GM12878 (cell line): ENCODE results near the gene CCDC107. TPM values are rescaled to one million over a fixed set of nuclear protein-coding genes. Genes with fewer than 3 reads are reported as not detected.

Experiments
- ATAC-seq: fragments of 200-7000 bp; cut with Tn5 transposase; 3 replicates; pipeline ENCODE4 v1.9.1; 2020; ENCODE audit warnings: mild to moderate bottlenecking, moderate library complexity
- BruUV-seq: library from RNA; stranded (reverse); fragments of 400-500 nt; replicated peaks from 2 replicates; lab custom pipeline; 2021; lab: Mats Ljungman, UMichigan
- CTCF ChIA-PET: fragments of 300-600 bp; sonication (Branson Sonifier 250); formaldehyde crosslinking; extraction: SDS; loops from one replicate; lab custom pipeline; 2021; ENCODE audit warnings: inconsistent platforms; lab: Yijun Ruan, JAX
- POLR2A ChIA-PET: fragments of 350-600 bp; formaldehyde crosslinking; extraction: SDS; loops from one replicate; lab custom pipeline; 2021; ENCODE audit warnings: inconsistent platforms; lab: Charles Lee
- RAD21 ChIA-PET: fragments of 300-600 bp; sonication (Branson Sonifier 250); formaldehyde crosslinking; loops from one replicate; lab custom pipeline; 2023; ENCODE audit warnings: antibody characterized with exemption; ENCODE audit not compliant: unreplicated experiment; lab: Charles Lee
- SMC1A ChIA-PET: fragments of 300-600 bp; sonication (Branson Sonifier 250); formaldehyde crosslinking; loops from one replicate; lab custom pipeline; 2023; ENCODE audit not compliant: unreplicated experiment, uncharacterized antibody; lab: Charles Lee
- DNase-seq: peaks from one replicate; pipeline ENCODE4 v3.0.0-alpha.2; 2011; ENCODE audit warnings: low read depth, low spot score
- FAIRE-seq: peaks from 3 replicates; lab custom pipeline; 2011; peaks lifted over from hg19 to GRCh38; lab: Jason Lieb, UNC
- H2AFZ ChIP-seq: 2 replicates; pipeline ENCODE4 v1.6.0; 2011; ENCODE audit warnings: low read depth, low read length, control low read depth; ENCODE audit not compliant: control insufficient read depth
- H3K27ac ChIP-seq: 2 replicates; pipeline ENCODE4 v1.5.1; 2011; ENCODE audit warnings: control low read depth; ENCODE audit not compliant: control insufficient read depth, insufficient read depth
- H3K27me3 ChIP-seq, 2 experiments: replicated peaks in 1 of 2; 2 replicates each; pipeline versions ENCODE4 v1.6.0 to v1.6.1; 2011; ENCODE audit warnings: low read length in 1 of 2; ENCODE audit not compliant: control insufficient read depth in 2 of 2, insufficient read depth in 2 of 2
- H3K36me3 ChIP-seq, 2 experiments: 2 replicates each; pipeline ENCODE4 v1.5.1; 2011; ENCODE audit warnings: low read length in 1 of 2; ENCODE audit not compliant: control insufficient read depth in 2 of 2, insufficient read depth in 2 of 2
- H3K4me1 ChIP-seq: 2 replicates; pipeline ENCODE4 v1.6.1; 2011; ENCODE audit warnings: mild to moderate bottlenecking, low read length, moderate library complexity, mixed read lengths; ENCODE audit not compliant: control insufficient read depth, insufficient read depth
- H3K4me2 ChIP-seq: 2 replicates; pipeline ENCODE4 v1.6.0; 2011; ENCODE audit warnings: control low read depth; ENCODE audit not compliant: control insufficient read depth, insufficient read depth
- H3K4me3 ChIP-seq: fragments of 200-600 bp; sonication (generic); 2 replicates; pipeline ENCODE4 v1.5.1; 2016
- H3K79me2 ChIP-seq: 2 replicates; pipeline ENCODE4 v1.6.0; 2011; ENCODE audit warnings: low read length; ENCODE audit not compliant: control insufficient read depth, insufficient read depth
- H3K9ac ChIP-seq: 2 replicates; pipeline ENCODE4 v1.8.0; 2011; ENCODE audit warnings: low read length, control low read depth, mixed read lengths; ENCODE audit not compliant: control insufficient read depth, insufficient read depth
- H3K9me3 ChIP-seq: replicated peaks from 3 replicates; pipeline ENCODE4 v1.5.1; 2011; ENCODE audit warnings: mild to moderate bottlenecking, low read length; ENCODE audit not compliant: control insufficient read depth, insufficient read depth
- H4K20me1 ChIP-seq: 2 replicates; pipeline ENCODE4 v1.6.0; 2011; ENCODE audit not compliant: control insufficient read depth, insufficient read depth
- CHD4 ChIP-seq: fragments of 200-600 bp; sonication (generic); IDR thresholded peaks from 2 replicates; pipeline ENCODE4 v1.6.1; 2016; ENCODE audit warnings: mild to moderate bottlenecking
- IKZF1 ChIP-seq: fragments of 450-650 bp; conservative IDR thresholded peaks from 2 replicates; pipeline ENCODE4 v1.6.1; 2017; ENCODE audit warnings: antibody characterized with exemption, mild to moderate bottlenecking
- REST ChIP-seq: IDR thresholded peaks from 2 replicates; pipeline ENCODE4 v1.6.1; 2012; ENCODE audit warnings: mild to moderate bottlenecking, low read depth, low read length
- SMAD5 ChIP-seq: IDR thresholded peaks from 2 replicates; pipeline ENCODE4 v1.6.1; 2016; ENCODE audit warnings: antibody characterized with exemption, low read depth
- SPI1 ChIP-seq: IDR thresholded peaks from 2 replicates; pipeline ENCODE4 v1.6.1; 2011; ENCODE audit warnings: low read depth, mild to moderate bottlenecking, low read length, moderate library complexity, borderline replicate concordance; ENCODE audit not compliant: insufficient read depth
- ZNF217 ChIP-seq: fragments of 450-650 bp; IDR thresholded peaks from 2 replicates; pipeline ENCODE4 v1.6.1; 2017; ENCODE audit warnings: antibody characterized with exemption, mild to moderate bottlenecking
- ZNF274 ChIP-seq: IDR thresholded peaks from one replicate; pipeline ENCODE4 v1.8.0; 2011; ENCODE audit not compliant: insufficient read length, insufficient read depth
- WGBS: methylation state at CpG from one replicate; pipeline ENCODE4 v1.1.6; 2016; ENCODE audit warnings: low lambda C conversion rate; ENCODE audit not compliant: insufficient replicate concordance, insufficient coverage; ENCODE audit errors: missing lambda C conversion rate; 5-methylcytosine and 5-hydroxymethylcytosine counted together
- in situ Hi-C: fragments of 300-500 bp; cut with MboI; formaldehyde crosslinking; loops from 9 replicates; pipeline ENCODE4 v1.14.3; 2018; ENCODE audit warnings: mixed read lengths
- intact Hi-C: fragments of 100-400 bp; cut with micrococcal nuclease; formaldehyde crosslinking; loops from one replicate; pipeline ENCODE4 v1.14.2; 2022; ENCODE audit not compliant: unreplicated experiment
- polyA plus RNA-seq, 11 experiments: library from polyadenylated mRNA; depleted of rRNA in 4 of 11; unstranded in 6 of 11; stranded (reverse) in 5 of 11; fragments of >200 nt; fragmentation: Nextera tagmentation in 4 of 11; fragmentation: Illumina TruSeq in 1 of 11; extraction: Ambion mirVana in 4 of 11; extraction: Trizol in 1 of 11; gene quantifications; 1 replicate in 1 of 11; 2 replicates in 10 of 11; pipeline versions ENCODE4 v1.2.1 to v1.2.3, GENCODE V29; 2011 to 2016; ENCODE audit warnings: inconsistent platforms in 2 of 11, missing spikeins in 2 of 11, low read depth in 1 of 11
- total RNA-seq, 4 experiments: library from RNA; depleted of rRNA in 3 of 4; stranded (reverse); fragments of >200 nt in 3 of 4; fragmentation: Illumina TruSeq in 1 of 4; extraction: Trizol in 1 of 4; gene quantifications; 2 replicates each; pipeline versions ENCODE4 v1.2.1 to v1.2.3, GENCODE V29; 2013 to 2021
- TF ChIP-seq, protein P1 (sequence below): fragments of 450-650 bp; IDR thresholded peaks from 2 replicates; pipeline ENCODE4 v1.6.1; 2017; ENCODE audit warnings: mild to moderate bottlenecking
- TF ChIP-seq, protein P2 (sequence below): fragments of 450-650 bp; IDR thresholded peaks from 2 replicates; pipeline ENCODE4 v1.6.1; 2016; ENCODE audit warnings: mild to moderate bottlenecking

Gene CCDC107
- total and polyA plus RNA-seq, 10 of the 15 experiments (the other 5 are each of a cell fraction or from before 2014, with no cell fraction given), result 0.19 to 18.3 (median 10.6) TPM

GRCh38 chr9:35686222-35687203 lies 28.4 kb downstream of the CCDC107 start (continued):
- no peak for TF ChIP-seq REST
- TF ChIP-seq ZNF274, result no peak

DNA sequence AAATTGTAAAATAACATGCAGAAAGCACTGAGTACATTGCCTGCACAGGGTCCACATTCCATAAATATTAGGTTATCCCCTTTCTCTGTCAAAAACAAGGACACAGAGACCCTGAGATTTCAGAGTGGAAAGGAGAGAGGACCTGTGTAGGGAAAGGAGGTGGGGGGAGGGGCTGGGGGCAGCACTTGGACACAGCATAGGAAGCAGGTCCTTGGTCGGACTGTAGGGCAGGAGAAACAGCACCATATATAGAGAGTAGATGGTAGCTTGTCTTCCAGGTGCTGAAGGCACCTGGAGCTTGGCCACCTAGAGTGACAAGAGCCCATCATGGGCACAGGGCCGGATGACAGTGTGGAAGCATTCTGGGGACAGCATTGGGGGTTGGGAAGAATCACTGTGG lies 29.2 kb downstream of the CCDC107 start:
- Histone ChIP-seq H3K4me3 (no peak overlapping the region), H3K27me3 (no peaks in the 10 kb centered on the region; a peak in 1 of 4 replicates), H4K20me1 (no peaks in the 10 kb centered on the region), H3K4me1 (peaks cover 3% of the 10 kb centered on the region; the same call in 1 of the 2 replicates)
- 45% methylated on average over 2 of the region's 2 CpGs for WGBS
- RAD21 ChIA-PET, result interaction anchor here (1.2 kb wide), 1 partner anchor 9 kb away, joined by 3 read pairs; no protein-coding TSS in a partner anchor
- ATAC-seq, result no peak
- POLR2A ChIA-PET, result interaction anchor here (1.1 to 1.4 kb wide), 2 partner anchors 30 to 40 kb away, joined by 4 to 6 read pairs; partner anchors contain the start of gene RMRP
- CTCF ChIA-PET, result interaction anchor here (1.4 to 15.2 kb wide), 4 partner anchors 10 to 139 kb away, joined by 4 to 227 read pairs (median 12); partner anchors contain the start of genes ARHGEF39, CCDC107 and RMRP
- SMC1A ChIA-PET, result interaction anchor here (0.8 to 2.0 kb wide), 3 partner anchors 10 to 40 kb away, joined by 3 to 7 read pairs (median 5); no protein-coding TSS in a partner anchor
- TF ChIP-seq CHD4 (no peak), ZNF217 (no peak), IKZF1 (no peak), SPI1 (no peak), SMAD5 (no peak)
- TF ChIP-seq, protein P1, sequence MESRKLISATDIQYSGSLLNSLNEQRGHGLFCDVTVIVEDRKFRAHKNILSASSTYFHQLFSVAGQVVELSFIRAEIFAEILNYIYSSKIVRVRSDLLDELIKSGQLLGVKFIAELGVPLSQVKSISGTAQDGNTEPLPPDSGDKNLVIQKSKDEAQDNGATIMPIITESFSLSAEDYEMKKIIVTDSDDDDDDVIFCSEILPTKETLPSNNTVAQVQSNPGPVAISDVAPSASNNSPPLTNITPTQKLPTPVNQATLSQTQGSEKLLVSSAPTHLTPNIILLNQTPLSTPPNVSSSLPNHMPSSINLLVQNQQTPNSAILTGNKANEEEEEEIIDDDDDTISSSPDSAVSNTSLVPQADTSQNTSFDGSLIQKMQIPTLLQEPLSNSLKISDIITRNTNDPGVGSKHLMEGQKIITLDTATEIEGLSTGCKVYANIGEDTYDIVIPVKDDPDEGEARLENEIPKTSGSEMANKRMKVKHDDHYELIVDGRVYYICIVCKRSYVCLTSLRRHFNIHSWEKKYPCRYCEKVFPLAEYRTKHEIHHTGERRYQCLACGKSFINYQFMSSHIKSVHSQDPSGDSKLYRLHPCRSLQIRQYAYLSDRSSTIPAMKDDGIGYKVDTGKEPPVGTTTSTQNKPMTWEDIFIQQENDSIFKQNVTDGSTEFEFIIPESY, result no peak
- TF ChIP-seq, protein P2, sequence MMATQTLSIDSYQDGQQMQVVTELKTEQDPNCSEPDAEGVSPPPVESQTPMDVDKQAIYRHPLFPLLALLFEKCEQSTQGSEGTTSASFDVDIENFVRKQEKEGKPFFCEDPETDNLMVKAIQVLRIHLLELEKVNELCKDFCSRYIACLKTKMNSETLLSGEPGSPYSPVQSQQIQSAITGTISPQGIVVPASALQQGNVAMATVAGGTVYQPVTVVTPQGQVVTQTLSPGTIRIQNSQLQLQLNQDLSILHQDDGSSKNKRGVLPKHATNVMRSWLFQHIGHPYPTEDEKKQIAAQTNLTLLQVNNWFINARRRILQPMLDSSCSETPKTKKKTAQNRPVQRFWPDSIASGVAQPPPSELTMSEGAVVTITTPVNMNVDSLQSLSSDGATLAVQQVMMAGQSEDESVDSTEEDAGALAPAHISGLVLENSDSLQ, result no peak
- TF ChIP-seq, all 136 proteins: peak for 0
- no peaks in the 10 kb centered on the region for H3K9me3 ChIP-seq
- in situ Hi-C loops (no loop called here), intact Hi-C loops (no loop called here)
- no peaks in the 10 kb centered on the region; the same call in 1 of the 2 replicates for H3K79me2 ChIP-seq
- no peak overlapping the region for H3K9ac ChIP-seq
- no peaks in the 10 kb centered on the region for H3K36me3 ChIP-seq
- BruUV-seq, result no TSS peak
- FAIRE-seq, result no peak
- DNase-seq, result no peak
- H3K27ac ChIP-seq, result no peak overlapping the region
- H3K4me2 ChIP-seq, result no peak overlapping the region
- H2AFZ ChIP-seq, result no peak overlapping the region
